ENCODE measurements around the gene ERVFRD-1. TPM values are rescaled to one million over a fixed set of nuclear protein-coding genes. Genes with fewer than 3 reads are reported as not detected.

The ERVFRD-1 gene
- total RNA-seq (2014; rRNA removed; shearing (Covaris generic)), result not detected in 2 replicates

GRCh38 chr6:11110921-11111768 is at the start of gene ERVFRD-1:
TSS of gene ERVFRD-1 (minus strand) at chr6:11111725. CDS start at chr6:11105310, 6,415 bp downstream.

GRCh38 chr6:11093626-11094410 is 17.7 kb downstream of the ERVFRD-1 start, which contains the start of gene SMIM13:
TSS of gene SMIM13 (plus strand) at chr6:11093834. CDS start at chr6:11094314, 480 bp downstream.

Small RNA genes lying within 50 kb of the gene (small RNA-seq; reads per million reads assigned to genes)
- not detected for gene AL136139.1

Other genes with a start within 250 kb of the ERVFRD-1 start
- not detected in 2 replicates for gene GCM2, start 229.7 kb downstream of the ERVFRD-1 start, total RNA-seq (2014; rRNA removed; shearing (Covaris generic))
- gene SYCP2L, start 224.7 kb downstream of the ERVFRD-1 start, total RNA-seq (2014; rRNA removed; shearing (Covaris generic)), result 1.8 and 2.7 TPM in 2 replicates
- gene ELOVL2, start 67.4 kb downstream of the ERVFRD-1 start, total RNA-seq (2014; rRNA removed; shearing (Covaris generic)), result 0.24 and 0.30 TPM in 2 replicates
- gene SMIM13, start 17.9 kb downstream of the ERVFRD-1 start, total RNA-seq (2014; rRNA removed; shearing (Covaris generic)), result 7.3 and 9.9 TPM in 2 replicates
- 13.5 and 13.9 TPM in 2 replicates for gene NEDD9, start 120.9 kb upstream of the ERVFRD-1 start, total RNA-seq (2014; rRNA removed; shearing (Covaris generic))

Data from A375 (cell line).